Gastrocnemius medialis (tissue), 4 donors: ENCODE results near the gene MRPL39.

Source experiments
- POLR2A ChIP-seq, 2 donors: fragments of 450-650 bp; IDR thresholded peaks; one replicate each; pipeline ENCODE4 v1.6.1; 2017; ENCODE audit warnings: antibody characterized with exemption in 2 of 2, mild to moderate bottlenecking in 2 of 2, moderate library complexity in 2 of 2
- TF ChIP-seq, protein P1 (sequence below), 5 experiments: fragments of 450-650 bp in 3 of 5; fragments of 200-600 bp in 2 of 5; sonication (generic) in 2 of 5; IDR thresholded peaks in 4 of 5; conservative IDR thresholded peaks in 1 of 5; 1 replicate in 4 of 5; 2 replicates in 1 of 5; pipeline ENCODE4 v1.5.1; 2016 to 2019; ENCODE audit warnings: antibody characterized with exemption in 5 of 5, mild to moderate bottlenecking in 3 of 5, moderate library complexity in 3 of 5

DNA sequence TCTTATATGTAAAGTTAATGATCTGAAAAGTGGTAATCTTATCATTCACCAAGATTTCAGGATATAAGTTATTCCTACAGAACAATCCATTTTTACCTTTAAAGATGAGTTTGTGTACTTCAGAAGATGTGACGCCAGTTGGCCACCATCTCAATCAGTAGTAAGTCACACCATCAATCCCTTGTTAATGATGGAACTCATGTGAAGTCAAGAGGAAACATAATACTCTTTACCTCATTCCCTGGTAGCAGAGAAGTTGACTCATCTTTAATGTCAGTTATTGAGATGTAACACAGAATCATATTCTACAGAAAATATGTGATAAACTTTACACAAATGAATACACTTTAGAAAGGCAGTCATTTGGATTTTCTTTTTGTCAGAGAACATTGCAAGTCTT lies 38.2 kb downstream of the MRPL39 start:
- no peak for TF ChIP-seq POLR2A (IDR thresholded peaks at IDR 0.05)
- TF ChIP-seq, protein P1, sequence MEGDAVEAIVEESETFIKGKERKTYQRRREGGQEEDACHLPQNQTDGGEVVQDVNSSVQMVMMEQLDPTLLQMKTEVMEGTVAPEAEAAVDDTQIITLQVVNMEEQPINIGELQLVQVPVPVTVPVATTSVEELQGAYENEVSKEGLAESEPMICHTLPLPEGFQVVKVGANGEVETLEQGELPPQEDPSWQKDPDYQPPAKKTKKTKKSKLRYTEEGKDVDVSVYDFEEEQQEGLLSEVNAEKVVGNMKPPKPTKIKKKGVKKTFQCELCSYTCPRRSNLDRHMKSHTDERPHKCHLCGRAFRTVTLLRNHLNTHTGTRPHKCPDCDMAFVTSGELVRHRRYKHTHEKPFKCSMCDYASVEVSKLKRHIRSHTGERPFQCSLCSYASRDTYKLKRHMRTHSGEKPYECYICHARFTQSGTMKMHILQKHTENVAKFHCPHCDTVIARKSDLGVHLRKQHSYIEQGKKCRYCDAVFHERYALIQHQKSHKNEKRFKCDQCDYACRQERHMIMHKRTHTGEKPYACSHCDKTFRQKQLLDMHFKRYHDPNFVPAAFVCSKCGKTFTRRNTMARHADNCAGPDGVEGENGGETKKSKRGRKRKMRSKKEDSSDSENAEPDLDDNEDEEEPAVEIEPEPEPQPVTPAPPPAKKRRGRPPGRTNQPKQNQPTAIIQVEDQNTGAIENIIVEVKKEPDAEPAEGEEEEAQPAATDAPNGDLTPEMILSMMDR (IDR thresholded peaks at IDR 0.05 in 4 of 5, conservative IDR thresholded peaks at IDR 0.05 in 1 of 5): no peak
